ENCODE data around the gene LRGUK. TPM values are rescaled to one million over a fixed set of nuclear protein-coding genes. Genes with fewer than 3 reads are reported as not detected.
A peak's percentile ranks its signal among the peaks of the same experiment; 100 is the strongest.
"Not testable (repeated sequence)": the region's sequence is repeated elsewhere in the genome, so short reads cannot be mapped to it uniquely, and the experiment has no call there.

Gene LRGUK
- total RNA-seq, 1 donor from 2014 or later, result 0.16 TPM

DNA sequence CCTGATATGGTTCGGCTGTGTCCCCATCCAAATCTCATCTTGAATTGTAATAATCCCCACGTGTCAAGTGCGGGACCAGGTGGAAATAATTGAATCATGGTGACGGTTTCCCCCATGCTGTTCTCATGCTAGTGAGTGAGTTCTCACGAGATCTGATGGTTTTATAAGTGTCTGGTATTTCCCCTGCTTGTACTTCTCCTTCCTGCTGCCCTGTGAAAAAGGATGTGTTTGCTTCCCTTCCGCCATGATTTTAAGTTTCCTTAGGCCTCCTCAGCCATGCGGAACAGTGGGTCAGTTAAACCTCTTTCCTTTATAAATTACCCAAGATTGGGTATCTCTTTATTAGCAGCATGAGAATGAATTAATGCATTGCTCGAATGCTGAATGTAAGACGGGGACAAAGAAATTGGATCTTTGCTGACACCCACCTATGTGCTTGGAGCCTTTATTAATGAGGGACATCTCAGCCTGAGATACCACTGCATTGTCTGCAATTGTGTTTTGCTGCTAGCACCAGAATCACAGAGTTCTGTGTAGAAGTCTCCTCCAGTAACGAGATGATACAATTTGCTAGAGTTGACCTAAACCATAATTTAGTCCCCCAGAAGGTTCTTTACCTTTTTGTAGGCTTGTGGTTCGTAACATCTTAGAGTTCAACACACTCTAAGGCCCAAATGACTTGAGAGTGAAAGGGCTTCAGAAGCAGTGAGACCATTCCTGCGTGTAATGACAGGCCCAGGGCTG is 160.9 kb downstream of the LRGUK start:
- ATAC-seq (ENCODE audit: poor library complexity) (no peak), DNase-seq (no peak)
- intact Hi-C loops (cut with DNase I), result no loop called here

DNA sequence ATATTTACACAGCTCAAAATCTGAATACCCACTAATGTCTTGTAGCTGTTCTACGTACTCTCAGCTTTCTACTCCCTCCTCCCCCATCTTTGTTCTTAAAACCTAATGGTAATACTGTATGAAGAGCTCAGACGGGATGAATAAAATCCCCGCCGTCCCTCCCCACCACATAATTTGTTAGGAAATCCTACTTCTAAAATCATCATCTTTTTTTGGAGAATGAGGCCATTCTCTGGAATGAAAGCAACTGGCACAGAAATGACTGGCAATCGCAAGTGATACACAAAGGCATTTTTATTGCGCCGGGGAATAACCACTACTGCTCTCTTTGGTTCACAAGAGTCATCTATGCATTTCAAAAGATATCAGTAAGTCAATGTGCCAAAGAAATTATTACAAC is 162.3 kb downstream of the LRGUK start:
- intact Hi-C loops (cut with DNase I), result no loop called here
- no peak for ATAC-seq (ENCODE audit: poor library complexity)
- DNase-seq, result no peak

GRCh38 chr7:134289841-134290240 is 162.7 kb downstream of the LRGUK start:
- ATAC-seq (ENCODE audit: poor library complexity), result no peak
- intact Hi-C loops (cut with DNase I), result no loop called here
- no peak for DNase-seq

GRCh38 chr7:134290286-134290685 is 163.1 kb downstream of the LRGUK start:
- no peak for ATAC-seq (ENCODE audit: poor library complexity)
- intact Hi-C loops (cut with DNase I), result no loop called here
- DNase-seq, result no peak

DNA sequence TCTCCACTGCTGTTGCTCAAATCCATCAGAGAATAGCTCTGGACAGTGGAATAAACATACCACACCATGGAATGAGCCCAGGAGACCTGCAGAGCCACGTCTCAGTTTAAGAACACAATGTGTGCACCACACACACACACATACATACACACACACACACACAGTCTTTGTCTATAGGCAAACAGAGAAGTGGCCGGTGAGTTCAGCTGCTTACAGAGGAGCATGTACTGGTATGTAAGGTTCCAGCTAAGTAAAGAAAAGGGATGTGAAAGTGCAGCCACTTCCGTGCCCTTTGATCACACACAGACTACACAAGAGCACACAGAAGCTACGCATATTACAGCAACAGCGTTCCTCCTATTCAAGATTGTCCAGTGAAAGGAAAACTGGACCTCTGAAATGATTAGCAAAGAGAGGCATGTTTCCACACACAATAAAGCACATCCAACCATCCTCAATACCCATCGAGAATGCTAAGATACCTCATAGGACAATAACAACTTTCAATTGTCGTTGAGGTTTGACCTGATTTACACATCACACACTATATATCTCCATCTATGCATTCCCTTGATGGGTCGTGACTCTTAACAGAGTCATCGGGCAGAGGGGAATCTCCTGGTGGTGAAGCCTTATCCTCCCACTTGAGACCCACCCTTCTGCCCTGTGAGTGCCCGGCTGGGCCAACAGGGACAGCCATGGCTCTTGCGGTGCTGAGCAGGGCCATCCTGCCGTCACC is 166.0 kb downstream of the LRGUK start:
- no peak for DNase-seq
- intact Hi-C loops (cut with DNase I), result no loop called here
- ATAC-seq (ENCODE audit: poor library complexity), result peak; percentile 63

GRCh38 chr7:134295982-134296381 is 168.8 kb downstream of the LRGUK start:
- intact Hi-C loops (cut with DNase I); ATAC-seq (ENCODE audit: poor library complexity); DNase-seq: not testable (repeated sequence)

- intact Hi-C loops (cut with DNase I), result no loop called here
- ATAC-seq (ENCODE audit: poor library complexity), result no peak
- DNase-seq, result no peak
Observed at GRCh38 chr7:134297489-134297888, 170.3 kb downstream of the LRGUK start.

- intact Hi-C loops (cut with DNase I), result no loop called here
- ATAC-seq (ENCODE audit: poor library complexity) (no peak), DNase-seq (no peak)
Observed at GRCh38 chr7:134298902-134299683, 172.0 kb downstream of the LRGUK start.

DNA sequence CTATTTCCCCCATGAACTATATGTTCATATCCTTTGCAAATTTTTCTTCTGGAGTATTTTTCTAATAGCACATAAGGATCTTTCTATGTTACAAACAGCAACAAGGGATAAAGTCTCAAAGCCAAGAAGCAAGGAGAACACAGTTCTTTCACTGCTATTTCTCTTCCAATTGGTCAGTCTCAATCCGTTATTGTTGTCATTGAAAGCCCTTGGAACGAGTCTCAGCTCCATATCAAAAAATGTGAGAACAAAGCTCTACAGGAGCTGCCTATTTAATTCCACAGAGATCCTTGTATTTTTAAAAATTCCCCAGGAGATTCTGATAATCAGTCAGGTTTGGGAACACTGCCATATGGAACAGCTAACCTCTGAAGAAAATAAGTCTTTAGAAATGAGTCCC is 173.8 kb downstream of the LRGUK start:
- DNase-seq (no peak), ATAC-seq (ENCODE audit: poor library complexity) (no peak)
- intact Hi-C loops (cut with DNase I), result no loop called here

- intact Hi-C loops (cut with DNase I), result no loop called here
- DNase-seq, result no peak
- no peak for ATAC-seq (ENCODE audit: poor library complexity)
Observed at GRCh38 chr7:134301592-134301991, 174.5 kb downstream of the LRGUK start.

GRCh38 chr7:134302120-134302519 is 175.0 kb downstream of the LRGUK start:
- no peak for ATAC-seq (ENCODE audit: poor library complexity)
- DNase-seq, result no peak
- intact Hi-C loops (cut with DNase I), result no loop called here

DNA sequence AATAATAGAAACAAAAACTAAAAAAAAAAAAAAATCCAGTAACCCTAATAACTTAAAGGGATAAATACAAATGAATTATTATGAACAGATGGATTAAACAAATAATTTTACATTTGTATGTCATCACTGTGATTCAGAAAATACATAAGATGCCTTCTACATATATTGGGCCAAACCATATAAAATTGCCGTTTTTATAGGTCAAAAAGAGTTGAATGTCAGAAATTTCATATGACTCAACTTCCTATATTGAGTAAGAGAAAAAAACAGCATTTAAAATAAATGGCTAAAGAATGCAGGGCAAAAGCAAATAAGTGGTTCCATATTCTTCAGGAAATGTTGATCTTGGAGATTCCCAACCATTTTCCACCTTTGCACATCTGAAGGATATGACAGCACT is 180.2 kb downstream of the LRGUK start:
- intact Hi-C loops (cut with DNase I), result no loop called here
- no peak for ATAC-seq (ENCODE audit: poor library complexity)
- no peak for DNase-seq

GRCh38 chr7:134308548-134308947 is 181.4 kb downstream of the LRGUK start:
- no peak for DNase-seq
- intact Hi-C loops (cut with DNase I), result no loop called here
- no peak for ATAC-seq (ENCODE audit: poor library complexity)

DNA sequence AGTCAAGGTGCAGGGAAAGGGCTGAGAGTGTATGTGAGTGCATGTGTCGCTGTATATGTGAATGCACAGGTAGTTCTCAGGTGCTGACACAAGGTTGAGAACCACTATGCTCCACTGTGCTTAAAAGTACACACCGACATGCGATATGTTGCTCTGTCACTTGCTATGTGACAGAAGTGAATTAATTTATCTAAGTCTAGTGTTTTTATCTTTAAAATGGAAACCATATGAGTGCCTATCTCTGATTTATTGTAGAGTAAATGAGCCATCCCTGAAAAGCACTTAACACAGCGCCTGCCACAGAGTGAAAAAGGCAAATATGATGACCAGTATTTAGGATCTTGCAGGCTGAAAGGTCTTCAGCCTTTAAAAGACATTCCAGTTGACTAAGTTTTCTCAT is 184.7 kb downstream of the LRGUK start:
- intact Hi-C loops (cut with DNase I), result no loop called here
- ATAC-seq (ENCODE audit: poor library complexity) (no peak), DNase-seq (no peak)

DNA sequence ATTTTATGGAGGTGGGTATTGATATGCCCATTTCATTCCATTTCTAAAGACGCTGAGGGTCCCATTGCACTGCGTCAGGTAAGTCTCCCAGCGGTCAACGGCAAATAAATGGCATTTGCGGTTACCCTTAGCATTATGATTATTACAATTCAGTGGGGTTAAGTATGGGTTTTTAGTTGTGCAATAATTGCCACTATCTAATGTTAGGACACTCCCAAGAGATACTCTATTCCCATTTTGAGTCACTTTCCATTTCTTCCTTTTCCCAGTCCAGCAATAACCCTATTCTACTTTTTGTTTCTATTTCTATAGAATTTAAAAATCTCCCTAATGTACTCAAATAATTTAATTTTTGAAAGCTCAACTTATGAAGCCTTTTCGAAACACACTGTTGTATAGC is 185.6 kb downstream of the LRGUK start:
- DNase-seq, result no peak
- intact Hi-C loops (cut with DNase I), result no loop called here
- no peak for ATAC-seq (ENCODE audit: poor library complexity)

DNA sequence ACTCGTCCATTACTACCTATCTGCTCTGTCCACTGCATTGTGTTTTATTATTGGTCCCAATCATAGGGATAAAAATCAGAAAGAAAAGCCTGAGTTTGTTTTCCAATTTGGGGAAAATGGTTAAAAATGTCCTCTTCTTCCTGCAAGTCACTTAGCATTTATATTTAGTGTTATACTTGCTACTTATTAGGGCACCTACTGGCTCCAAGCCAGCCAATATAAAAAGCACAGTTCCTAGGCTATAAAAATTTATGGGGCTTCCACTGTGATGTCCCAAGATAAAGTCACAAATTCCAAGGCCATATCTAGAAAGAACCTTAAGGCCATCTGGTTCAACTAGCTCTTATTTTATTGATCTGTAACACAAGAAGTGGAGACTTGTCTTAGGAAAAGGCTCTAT is 186.4 kb downstream of the LRGUK start:
- no peak for DNase-seq
- ATAC-seq (ENCODE audit: poor library complexity), result no peak
- intact Hi-C loops (cut with DNase I), result no loop called here
